GM19193 (cell line): ENCODE measurements around the gene ZFP36L1.

Experiments used
- POLR2A ChIP-seq: IDR thresholded peaks from 4 replicates; pipeline ENCODE4 v1.6.1; 2011; ENCODE audit not compliant: insufficient read depth, insufficient read length; ENCODE audit errors: extremely low read depth

Gene ZFP36L1

DNA sequence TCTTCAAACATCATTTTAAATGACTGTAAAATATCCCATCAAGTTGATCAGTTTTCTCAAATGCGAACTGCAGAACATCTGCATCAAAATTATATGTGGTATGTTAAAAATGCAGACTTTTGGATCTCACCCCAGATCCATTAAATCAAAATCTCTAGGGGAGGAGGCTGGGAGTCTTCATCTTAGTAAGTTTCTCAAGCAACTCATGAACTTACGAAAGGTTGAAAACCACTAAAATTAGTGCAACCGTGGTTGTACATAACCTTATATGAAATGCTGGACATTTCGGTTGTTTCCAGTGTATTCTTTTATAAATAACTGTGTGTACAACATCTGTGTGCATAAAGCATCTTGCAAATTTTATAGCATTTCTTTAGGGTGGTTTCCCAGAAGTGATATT lies 39.2 kb downstream of the ZFP36L1 start:
- no peak for TF ChIP-seq POLR2A

DNA sequence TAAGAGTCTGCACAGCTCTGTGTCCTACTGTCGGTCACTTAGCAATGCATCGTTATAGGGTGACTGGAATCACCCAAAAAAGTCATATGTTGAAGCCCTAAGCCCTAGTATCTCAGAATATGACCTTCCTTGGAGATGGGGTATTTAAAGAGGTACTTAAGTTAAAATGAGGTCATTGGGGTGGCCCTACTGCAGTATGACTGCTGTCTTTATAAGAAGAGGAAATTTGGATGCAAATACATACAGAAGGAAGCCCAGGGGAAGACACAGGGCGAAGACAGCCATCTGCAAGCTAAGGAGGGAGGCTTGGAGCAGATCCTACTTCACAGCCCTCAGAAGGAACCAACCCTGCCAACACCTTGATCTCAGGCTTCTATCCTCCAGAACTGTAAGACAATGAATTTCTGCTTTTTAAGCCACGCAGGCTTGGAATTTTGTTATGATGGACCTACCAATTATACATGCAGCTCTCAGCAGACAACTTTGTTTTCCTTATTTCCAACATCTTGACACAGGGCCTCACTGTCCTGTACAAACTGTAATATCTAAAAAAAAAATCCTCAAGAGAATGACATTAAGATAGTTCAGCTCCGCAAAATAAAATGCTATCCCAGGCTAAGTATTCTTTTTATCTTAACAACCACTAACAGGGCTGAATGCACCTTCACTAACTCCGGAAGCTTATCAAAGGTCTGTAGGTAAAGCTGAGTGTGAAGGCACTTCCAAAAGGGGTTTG lies 40.4 kb downstream of the ZFP36L1 start:
- TF ChIP-seq POLR2A, result no peak

GRCh38 chr14:68749487-68750475 lies 43.1 kb downstream of the ZFP36L1 start:
- no peak for TF ChIP-seq POLR2A

DNA sequence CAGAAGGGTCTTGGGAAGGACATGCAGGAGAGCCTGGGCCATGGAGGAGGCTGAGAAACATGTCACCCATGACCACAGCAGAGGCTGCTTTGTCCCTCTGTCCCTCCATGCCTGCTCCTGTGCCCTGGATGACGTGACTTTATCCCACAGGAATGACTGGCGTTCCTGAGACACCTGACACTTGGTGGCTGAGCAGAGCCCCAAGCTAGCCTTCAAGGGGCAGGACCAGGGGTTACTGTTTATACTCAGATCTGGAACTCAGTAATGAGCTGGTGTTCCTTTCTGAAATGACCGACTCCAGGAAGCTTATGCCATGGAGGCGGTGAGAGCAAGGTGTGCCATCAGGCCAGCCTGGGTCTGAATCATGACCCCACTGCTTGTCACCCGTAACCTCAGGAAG lies 44.2 kb downstream of the ZFP36L1 start:
- no peak for TF ChIP-seq POLR2A

DNA sequence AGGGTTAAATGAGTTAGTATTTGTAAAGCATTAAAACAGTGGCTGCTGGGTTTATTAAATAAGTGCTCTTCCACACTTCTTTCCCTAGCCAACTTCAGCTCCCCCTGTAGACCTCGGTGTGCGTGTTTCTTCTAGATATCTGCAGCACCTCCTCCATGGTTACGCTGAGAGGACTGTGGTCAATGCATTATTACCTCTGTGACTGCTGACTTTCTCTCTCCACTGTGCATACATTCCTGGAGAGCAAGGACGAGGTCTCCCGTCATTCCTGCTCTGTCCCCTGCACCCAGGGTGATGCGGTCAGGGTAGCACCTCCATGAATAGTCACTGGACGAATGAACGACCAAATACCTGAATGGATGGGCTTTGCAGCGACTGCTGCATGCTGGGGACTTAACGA lies 44.6 kb downstream of the ZFP36L1 start:
- no peak for TF ChIP-seq POLR2A

- no peak for TF ChIP-seq POLR2A
Observed at GRCh38 chr14:68747393-68747792, 45.5 kb downstream of the ZFP36L1 start.

- TF ChIP-seq POLR2A, result no peak
Observed at GRCh38 chr14:68744613-68745012, 48.3 kb downstream of the ZFP36L1 start.

DNA sequence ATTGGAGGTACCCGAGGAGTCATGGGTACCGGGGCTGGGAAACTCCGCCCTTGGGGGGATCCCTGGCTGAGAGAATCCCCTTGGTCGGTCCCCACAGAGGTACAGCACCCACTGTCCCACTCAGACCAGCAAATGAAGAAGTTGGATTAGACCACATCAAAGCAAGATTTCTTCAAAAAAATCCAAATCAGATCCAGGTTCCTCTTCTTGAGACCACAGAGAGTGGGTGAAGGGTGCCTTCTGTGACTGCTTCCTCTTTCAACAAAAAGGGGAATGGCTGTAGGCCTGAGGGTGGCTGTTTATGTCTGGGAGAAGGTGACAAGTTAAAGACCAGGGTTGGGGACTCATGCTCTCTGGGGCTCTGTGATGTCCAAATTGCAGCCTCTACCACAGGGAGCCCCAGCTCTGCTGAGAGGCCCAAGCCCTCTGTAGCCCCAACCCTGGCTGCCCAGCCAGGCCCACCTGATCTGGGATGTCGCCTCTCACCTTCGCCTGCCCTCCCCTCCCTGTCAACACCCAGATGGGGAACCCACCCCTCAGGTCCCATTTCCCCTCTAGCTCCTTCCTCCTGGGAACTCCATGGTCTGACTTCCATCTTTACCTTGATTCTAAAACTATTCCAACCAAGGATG lies 50.9 kb downstream of the ZFP36L1 start:
- no peak for TF ChIP-seq POLR2A

DNA sequence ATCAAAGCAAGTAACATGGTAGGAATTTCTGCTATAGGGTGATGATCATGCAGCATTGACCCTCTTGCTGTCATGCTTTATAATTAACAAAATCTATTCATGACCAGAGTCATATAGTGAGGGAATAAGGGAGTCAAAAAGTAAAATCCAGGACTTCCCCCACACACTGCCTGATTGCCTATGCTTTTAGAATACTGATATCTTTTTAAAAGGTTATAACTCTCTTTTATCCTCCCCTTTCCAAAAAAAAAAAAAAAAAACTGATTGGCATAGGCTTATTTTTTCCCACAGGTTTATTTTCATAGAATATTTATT lies 51.4 kb downstream of the ZFP36L1 start:
- no peak for TF ChIP-seq POLR2A

DNA sequence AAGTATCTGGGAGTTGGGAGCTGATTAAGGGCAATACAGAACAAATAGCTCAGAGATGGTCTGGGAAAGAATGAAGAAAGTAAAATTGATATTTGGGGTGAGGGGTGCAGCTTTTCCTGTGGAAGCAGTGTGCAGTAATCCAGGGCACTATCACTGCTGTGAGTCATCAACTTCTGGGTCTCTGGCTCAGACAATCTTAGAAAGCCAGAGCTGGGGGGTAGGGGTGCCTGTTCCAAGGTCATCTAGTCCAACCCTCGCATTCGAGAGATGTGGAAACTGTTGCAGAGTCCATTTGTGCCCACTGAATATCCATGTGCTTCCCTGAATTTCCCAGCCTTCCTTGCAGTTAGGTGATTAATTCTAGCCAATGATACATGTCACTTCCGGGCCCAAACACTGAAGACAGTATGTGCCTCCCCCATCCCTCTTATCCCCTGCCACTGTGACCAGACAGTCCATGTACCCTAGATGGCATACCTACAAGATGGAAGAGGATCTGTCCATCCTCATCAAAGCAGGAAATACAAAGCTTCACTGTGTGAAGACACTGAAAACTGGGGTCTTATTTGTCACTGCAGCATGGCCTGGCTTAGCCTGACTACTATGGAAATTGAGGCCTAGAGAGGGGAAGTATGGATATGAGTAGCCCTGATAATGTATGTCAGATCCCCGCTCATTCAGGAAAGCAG lies 51.9 kb downstream of the ZFP36L1 start:
- TF ChIP-seq POLR2A, result no peak

- no peak for TF ChIP-seq POLR2A
Observed at GRCh38 chr14:68739701-68740100, 53.2 kb downstream of the ZFP36L1 start.

GRCh38 chr14:68738559-68738958 lies 54.3 kb downstream of the ZFP36L1 start:
- TF ChIP-seq POLR2A, result no peak
